ENCODE results near the gene MYCBP. TPM values are rescaled to one million over a fixed set of nuclear protein-coding genes. Genes with fewer than 3 reads are reported as not detected.
A peak's percentile ranks its signal among the peaks of the same experiment; 100 is the strongest.

MYCBP gene
- total RNA-seq, 6 experiments from 2014 or later = 28.4 to 43.7 (median 36.3) TPM

DNA sequence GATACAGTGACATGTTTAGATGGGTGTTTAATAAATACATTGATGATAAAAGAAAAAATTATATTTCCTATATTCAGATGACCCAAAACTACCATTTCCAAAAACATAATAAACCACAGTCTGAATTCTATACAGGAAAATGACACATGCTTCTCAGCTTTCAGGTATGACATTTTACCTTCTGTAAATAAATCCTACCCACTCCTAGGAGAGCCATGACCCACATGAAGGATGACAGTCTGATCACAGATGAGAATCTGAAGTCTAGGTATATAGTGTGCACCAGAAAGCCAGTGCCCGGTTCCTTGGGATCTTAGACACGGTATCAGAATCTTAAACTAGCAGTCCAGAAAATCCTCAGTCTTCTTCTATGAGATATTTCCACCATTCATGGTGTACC, 11.9 kb upstream of the MYCBP start:
- Mint-ChIP-seq H3K4me3 (no peak overlapping the region), H3K27ac (no peak overlapping the region), H3K36me3 (ENCODE audit: low read depth) (no peaks in the 10 kb centered on the region), H3K27me3 (ENCODE audit: insufficient read depth) (no peaks in the 10 kb centered on the region), H3K4me1 (ENCODE audit: low read depth) (no peaks in the 10 kb centered on the region), H3K9me3 (no peaks in the 10 kb centered on the region)
- no peak for DNase-seq
- TF ChIP-seq, protein P1, sequence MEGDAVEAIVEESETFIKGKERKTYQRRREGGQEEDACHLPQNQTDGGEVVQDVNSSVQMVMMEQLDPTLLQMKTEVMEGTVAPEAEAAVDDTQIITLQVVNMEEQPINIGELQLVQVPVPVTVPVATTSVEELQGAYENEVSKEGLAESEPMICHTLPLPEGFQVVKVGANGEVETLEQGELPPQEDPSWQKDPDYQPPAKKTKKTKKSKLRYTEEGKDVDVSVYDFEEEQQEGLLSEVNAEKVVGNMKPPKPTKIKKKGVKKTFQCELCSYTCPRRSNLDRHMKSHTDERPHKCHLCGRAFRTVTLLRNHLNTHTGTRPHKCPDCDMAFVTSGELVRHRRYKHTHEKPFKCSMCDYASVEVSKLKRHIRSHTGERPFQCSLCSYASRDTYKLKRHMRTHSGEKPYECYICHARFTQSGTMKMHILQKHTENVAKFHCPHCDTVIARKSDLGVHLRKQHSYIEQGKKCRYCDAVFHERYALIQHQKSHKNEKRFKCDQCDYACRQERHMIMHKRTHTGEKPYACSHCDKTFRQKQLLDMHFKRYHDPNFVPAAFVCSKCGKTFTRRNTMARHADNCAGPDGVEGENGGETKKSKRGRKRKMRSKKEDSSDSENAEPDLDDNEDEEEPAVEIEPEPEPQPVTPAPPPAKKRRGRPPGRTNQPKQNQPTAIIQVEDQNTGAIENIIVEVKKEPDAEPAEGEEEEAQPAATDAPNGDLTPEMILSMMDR (IDR thresholded peaks at IDR 0.05) = no peak

GRCh38 chr1:38881487-38881886, 8.3 kb upstream of the MYCBP start, which contains the start of gene GJA9:
TSS of gene GJA9 (minus strand) at chr1:38881587. CDS start at chr1:38876098, 5,489 bp downstream.
- H3K9me3 Mint-ChIP-seq = no peaks in the 10 kb centered on the region
- H3K4me3 Mint-ChIP-seq = no peak within 1 kb of the TSS
- no peak within 1 kb of the TSS for H3K27ac Mint-ChIP-seq
- H3K36me3 Mint-ChIP-seq (ENCODE audit: low read depth) = no peaks in the 10 kb centered on the region
- DNase-seq = no peak
- no peaks in the 10 kb centered on the region for H3K4me1 Mint-ChIP-seq (ENCODE audit: low read depth)
- no peaks in the 10 kb centered on the region for H3K27me3 Mint-ChIP-seq (ENCODE audit: insufficient read depth)
- TF ChIP-seq, protein P1 (IDR thresholded peaks at IDR 0.05) = no peak

DNA sequence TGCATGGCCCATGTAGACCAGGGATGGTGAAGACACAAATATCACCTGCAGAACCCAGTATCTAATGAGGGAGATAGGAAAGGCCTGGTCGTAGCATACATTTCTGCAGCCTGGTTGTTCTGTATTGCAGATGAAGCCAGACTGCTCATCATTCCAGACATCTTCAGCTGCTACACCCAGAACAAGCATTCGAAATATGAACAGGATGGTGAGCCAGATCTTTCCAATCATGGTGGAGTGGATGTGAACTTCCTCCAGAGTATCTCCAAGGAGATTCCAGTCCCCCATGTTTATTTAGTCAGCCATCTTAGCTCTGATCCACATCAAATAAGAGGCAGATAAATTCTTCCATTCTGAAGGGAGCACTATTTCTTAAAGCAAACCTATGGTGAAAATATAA, 2.7 kb upstream of the MYCBP start:
- no peak overlapping the region for H3K4me3 Mint-ChIP-seq
- TF ChIP-seq, protein P1 (IDR thresholded peaks at IDR 0.05) = no peak
- no peaks in the 10 kb centered on the region for H3K36me3 Mint-ChIP-seq (ENCODE audit: low read depth)
- H3K27me3 Mint-ChIP-seq (ENCODE audit: insufficient read depth) = no peaks in the 10 kb centered on the region
- no peaks in the 10 kb centered on the region for H3K9me3 Mint-ChIP-seq
- no peak for DNase-seq
- 0 out of 2 replicates have a peak overlapping the region, but pooled peaks have one; percentile 6 for H3K27ac Mint-ChIP-seq
- peaks cover 37% of the 10 kb centered on the region for H3K4me1 Mint-ChIP-seq (ENCODE audit: low read depth)

GRCh38 chr1:38872401-38873026, 634 bp downstream of the MYCBP start:
- H3K9me3 Mint-ChIP-seq = no peaks in the 10 kb centered on the region
- DNase-seq = no peak
- H3K36me3 Mint-ChIP-seq (ENCODE audit: low read depth) = no peaks in the 10 kb centered on the region; the same call in 1 of the 2 replicates
- H3K4me3 Mint-ChIP-seq = peak overlapping the region; percentile 97
- H3K27ac Mint-ChIP-seq = peak overlapping the region; percentile 49
- H3K4me1 Mint-ChIP-seq (ENCODE audit: low read depth) = peaks cover 37% of the 10 kb centered on the region
- H3K27me3 Mint-ChIP-seq (ENCODE audit: insufficient read depth) = no peaks in the 10 kb centered on the region
- TF ChIP-seq, protein P1 (IDR thresholded peaks at IDR 0.05) = no peak

DNA sequence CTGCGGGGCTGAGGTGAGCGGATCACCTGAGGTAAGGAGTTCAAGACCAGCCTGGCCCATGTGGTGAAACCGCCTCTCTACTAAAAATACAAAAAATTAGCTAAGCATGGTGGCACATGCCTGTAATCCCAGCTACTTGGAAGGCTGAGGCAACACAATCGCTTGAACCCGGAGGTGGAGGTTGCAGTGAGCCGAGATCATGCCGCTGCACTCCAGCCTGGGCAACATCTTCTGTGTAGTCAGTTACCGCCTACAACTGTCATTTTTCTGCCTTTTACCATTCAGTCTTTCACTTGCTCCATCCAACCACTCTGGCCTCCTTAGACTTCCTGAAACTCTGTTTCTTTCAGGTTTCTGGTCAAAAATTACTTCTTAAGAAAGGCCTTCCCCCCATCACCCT, 2.2 kb downstream of the MYCBP start:
- H3K9me3 Mint-ChIP-seq = no peaks in the 10 kb centered on the region
- H3K36me3 Mint-ChIP-seq (ENCODE audit: low read depth) = peaks cover 4% of the 10 kb centered on the region; the same call in 1 of the 2 replicates
- no peak overlapping the region for H3K4me3 Mint-ChIP-seq
- peaks cover 33% of the 10 kb centered on the region for H3K4me1 Mint-ChIP-seq (ENCODE audit: low read depth)
- H3K27me3 Mint-ChIP-seq (ENCODE audit: insufficient read depth) = no peaks in the 10 kb centered on the region
- H3K27ac Mint-ChIP-seq = no peak overlapping the region
- DNase-seq = no peak
- TF ChIP-seq, protein P1 (IDR thresholded peaks at IDR 0.05) = no peak

All from HFFc6 (cell line).